Measurements from ENCODE around the gene IGF2BP2. TPM values are rescaled to one million over a fixed set of nuclear protein-coding genes. Genes with fewer than 3 reads are reported as not detected.

IGF2BP2 gene
- polyA plus RNA-seq, 3 donors = 102 to 117 (median 105) TPM

- DNase-seq (ENCODE audit: extremely low read depth in 1 of 11, low read depth in 9 of 11, low spot score in 4 of 11) = peak; percentile 55 to 77 (median 68)
Measured at GRCh38 chr3:185659942-185660921, 164.6 kb downstream of the IGF2BP2 start.

DNA sequence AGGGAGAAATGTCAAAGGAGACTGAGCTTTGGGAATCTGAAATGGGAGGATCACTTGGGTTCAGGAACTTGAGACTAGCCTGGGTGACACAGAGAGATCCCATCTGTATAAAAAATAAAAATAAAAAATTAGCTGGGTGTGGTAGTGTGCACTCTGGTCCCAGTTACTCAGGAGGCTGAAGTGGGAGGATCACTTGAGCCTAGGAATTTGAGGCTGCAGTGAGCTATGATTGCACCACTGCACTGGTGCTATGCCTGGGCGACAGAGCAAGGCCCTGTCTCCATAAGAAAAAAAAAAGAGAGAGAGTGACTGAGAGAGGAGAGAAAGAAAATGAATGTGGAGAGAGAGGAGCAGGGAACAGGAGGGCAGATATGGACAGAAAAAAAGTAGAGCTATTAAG, 165.9 kb downstream of the IGF2BP2 start:
- DNase-seq (ENCODE audit: extremely low read depth in 1 of 11, low read depth in 9 of 11, low spot score in 4 of 11) = no peak

DNA sequence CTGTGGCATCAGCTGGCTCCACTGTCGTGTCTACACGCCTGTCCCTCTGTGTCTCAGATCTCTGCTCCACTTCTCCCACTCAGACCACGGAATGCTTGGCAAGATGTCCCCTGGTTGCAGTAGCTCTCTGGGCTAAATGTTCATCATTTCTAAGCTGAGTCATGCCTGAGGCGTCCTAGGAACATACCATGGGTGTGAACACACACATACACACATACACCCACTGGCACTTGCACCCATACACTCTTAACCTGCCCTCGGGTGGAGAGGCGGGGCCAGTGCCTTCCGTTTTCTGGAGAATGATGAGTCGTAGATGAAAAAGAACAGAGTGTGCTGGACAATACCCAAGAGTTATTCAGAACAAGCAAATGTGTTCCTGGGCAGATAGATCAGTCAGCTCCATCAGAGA, 166.3 kb downstream of the IGF2BP2 start:
- DNase-seq (ENCODE audit: extremely low read depth in 1 of 11, low read depth in 9 of 11, low spot score in 4 of 11) = no peak

- no peak for DNase-seq (ENCODE audit: extremely low read depth in 1 of 11, low read depth in 9 of 11, low spot score in 4 of 11)
Measured at GRCh38 chr3:185657691-185658503, 166.9 kb downstream of the IGF2BP2 start.

- DNase-seq (ENCODE audit: extremely low read depth in 1 of 11, low read depth in 9 of 11, low spot score in 4 of 11) = no peak
Measured at GRCh38 chr3:185657211-185657610, 167.6 kb downstream of the IGF2BP2 start.

DNA sequence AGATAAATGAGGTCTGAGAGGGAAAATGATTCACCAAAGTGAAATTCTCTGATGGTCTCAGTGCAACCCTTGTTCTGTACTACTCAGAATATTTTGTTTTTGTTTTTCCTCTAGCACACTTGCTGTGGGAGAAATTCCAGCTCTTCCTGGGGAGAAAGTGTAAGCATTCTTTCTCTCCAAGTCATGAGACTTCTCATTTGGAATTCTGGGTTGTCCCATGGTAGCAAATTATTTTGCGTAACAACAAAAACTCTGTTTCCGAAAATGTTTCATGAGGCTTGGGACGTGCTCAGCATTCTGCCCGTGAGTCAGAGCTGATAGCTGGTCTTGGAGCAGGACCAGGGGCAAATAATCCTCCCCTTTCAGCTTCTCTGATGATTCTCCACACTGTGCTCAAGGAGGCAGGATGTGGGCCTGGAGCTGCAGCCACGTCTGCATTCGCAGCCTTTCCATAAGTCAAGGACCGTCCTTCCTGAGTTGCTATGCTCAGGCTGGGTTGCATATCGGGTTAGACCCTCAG, 168.5 kb downstream of the IGF2BP2 start:
- DNase-seq (ENCODE audit: extremely low read depth in 1 of 11, low read depth in 9 of 11, low spot score in 4 of 11) = no peak

DNA sequence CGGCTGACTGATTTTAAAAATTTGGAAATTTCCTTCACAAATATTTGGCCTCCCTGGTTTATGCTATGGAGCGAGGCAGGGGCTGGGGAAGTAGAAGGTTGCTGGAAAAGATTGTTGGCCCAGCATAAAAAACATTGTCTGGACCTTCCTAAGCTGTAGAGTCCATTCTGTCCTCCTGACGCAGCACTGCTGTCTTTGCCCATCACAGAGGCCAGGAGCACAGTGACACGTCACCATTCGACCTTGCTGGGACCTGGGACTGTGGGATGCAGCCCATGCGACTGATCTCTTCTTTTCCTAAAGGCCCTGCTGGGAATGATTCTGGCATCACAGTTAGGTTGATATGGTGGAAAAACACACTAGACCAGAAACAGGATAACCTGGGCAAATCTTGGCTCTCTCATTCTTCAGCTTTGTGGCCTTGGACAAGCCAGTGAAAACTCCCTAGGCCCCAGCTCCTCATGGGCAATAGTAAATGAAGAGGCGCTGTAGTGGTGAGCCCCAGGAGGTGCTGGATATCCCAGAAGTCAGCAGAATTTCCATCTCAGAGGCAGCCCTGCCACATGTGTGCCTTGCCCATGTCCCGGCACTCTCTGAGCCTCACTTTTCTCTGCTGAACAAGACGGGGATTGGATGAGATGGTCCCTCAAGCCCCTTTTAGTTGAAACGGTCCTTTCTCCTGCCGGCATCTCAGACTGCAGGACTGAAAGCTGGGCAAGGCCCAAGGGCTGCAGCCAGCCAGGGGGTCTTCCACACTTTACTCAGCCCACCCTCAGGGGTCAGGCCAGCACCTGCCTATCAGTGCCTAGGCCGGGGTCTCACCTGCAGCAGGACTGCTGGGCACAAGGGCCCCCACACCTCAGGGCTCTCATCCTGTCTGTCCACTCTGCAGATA, 169.2 kb downstream of the IGF2BP2 start:
- DNase-seq (ENCODE audit: extremely low read depth in 1 of 11, low read depth in 9 of 11, low spot score in 4 of 11) = no peak

- no peak for DNase-seq (ENCODE audit: extremely low read depth in 1 of 11, low read depth in 9 of 11, low spot score in 4 of 11)
Measured at GRCh38 chr3:185654758-185655145, 170.1 kb downstream of the IGF2BP2 start.

- DNase-seq (ENCODE audit: extremely low read depth in 1 of 11, low read depth in 9 of 11, low spot score in 4 of 11) = no peak
Measured at GRCh38 chr3:185653949-185654757, 170.7 kb downstream of the IGF2BP2 start.

DNA sequence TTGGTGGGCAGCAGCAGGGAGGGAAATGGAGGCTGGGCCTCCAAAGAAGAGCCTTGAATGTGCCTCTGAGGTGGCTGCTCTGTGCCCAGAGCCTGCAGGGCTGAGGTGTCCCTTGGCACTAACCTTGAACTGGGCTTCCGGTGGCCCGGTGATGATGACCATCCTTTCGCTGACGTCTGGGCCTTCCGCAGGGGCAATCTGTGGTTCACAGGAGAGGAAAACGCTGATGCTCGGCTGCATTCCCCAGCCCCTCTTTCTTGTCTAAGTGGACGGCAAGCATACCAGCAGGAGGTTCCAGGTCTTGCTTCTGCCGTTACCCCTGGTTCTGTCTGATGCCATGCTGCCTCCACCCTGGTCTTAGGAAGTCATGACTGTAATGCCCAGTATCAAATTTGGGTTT, 172.9 kb downstream of the IGF2BP2 start:
- no peak for DNase-seq (ENCODE audit: extremely low read depth in 1 of 11, low read depth in 9 of 11, low spot score in 4 of 11)

DNA sequence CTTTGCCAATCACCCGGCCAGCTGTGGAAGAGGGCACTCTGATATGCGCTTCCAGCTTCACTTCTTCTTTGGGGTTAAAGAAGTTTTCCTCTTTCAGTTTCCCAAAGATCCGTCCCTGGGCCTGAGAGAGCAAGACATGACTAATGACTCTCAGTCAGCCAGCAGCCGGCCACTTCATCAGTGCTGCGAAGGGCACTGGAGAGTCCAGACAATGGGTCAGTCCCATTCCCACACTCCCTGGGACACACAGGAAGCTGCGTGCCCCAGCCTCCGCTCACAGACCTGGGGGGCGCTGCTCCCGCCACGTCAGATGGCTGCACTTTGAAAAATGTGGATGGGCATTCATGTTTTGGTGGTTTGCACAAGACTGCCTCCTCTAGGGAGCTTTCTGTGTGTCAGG, 175.4 kb downstream of the IGF2BP2 start:
- DNase-seq (ENCODE audit: extremely low read depth in 1 of 11, low read depth in 9 of 11, low spot score in 4 of 11) = no peak

DNA sequence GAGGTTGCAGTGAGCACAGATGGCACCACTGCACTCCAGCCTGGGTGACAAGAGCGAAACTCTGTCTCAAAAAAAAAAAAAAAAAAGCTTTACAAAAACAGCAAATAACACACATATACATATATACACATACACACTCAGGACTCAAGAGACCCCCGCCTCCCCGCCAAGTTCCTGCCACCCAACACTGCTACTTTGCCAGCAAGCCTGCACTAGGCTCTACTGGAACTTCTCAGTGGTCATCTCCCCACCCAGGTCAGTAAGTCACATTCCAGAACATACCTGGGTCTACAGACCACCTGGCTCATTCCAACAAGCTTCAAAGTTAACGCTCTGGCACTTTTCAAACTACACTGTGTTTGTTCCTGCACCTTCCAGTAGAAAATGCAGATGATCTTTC, 176.4 kb downstream of the IGF2BP2 start:
- no peak for DNase-seq (ENCODE audit: extremely low read depth in 1 of 11, low read depth in 9 of 11, low spot score in 4 of 11)

DNA sequence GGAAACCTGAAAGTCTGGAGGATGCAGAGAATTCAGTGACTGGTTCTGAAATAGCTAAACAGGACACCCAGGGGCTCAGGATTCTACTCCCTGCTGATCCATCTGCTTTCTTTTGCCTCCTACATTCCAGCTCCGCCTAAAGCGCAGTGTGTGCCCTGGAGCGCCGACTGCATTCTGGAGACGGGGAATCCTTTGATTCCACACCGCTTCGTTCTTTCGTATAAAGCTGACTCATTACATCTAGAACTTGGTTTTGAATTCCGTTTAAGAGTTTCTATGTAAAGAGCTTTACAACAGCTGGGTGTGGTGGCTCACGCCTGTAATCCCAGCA, 177.0 kb downstream of the IGF2BP2 start:
- DNase-seq (ENCODE audit: extremely low read depth in 1 of 11, low read depth in 9 of 11, low spot score in 4 of 11) = no peak

- DNase-seq (ENCODE audit: extremely low read depth in 1 of 11, low read depth in 9 of 11, low spot score in 4 of 11) = no peak
Measured at GRCh38 chr3:185647134-185647879, 177.5 kb downstream of the IGF2BP2 start.

DNA sequence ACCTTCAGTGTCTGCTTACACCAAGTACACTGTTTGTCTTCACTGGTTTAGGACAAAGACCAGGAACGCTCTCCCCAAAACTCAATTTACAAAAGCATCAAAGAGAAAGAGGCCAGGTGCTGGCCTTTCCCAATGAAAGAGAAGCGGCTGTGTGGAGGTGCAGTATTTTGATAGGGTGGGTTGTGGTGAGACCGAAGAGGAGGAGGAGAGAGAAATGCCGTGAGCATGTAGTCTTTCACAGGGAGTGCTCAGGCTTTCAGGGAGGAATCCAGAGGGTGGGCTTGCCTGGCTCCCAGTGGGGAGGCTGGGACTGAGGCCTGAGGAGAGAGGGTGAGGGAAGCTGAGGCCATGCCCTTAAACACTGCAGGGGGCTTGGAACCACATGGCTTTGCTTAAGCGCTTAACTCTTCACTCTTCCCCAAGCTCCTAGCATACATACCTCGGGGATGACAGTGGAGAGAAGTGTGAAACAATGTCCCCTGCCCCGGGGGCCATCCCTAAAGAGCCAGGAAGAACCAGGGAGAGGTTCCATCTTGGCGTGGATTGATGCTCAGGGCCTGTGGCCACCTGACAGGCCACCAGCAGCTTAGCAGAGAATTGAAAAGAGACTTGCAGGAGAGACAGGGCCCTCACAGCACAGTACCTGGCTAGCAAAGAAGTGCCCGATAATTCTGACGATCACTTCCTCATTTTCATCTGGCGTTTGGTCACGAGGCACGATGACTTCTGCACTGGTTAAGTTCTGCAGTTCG, 178.3 kb downstream of the IGF2BP2 start:
- no peak for DNase-seq (ENCODE audit: extremely low read depth in 1 of 11, low read depth in 9 of 11, low spot score in 4 of 11)

GRCh38 chr3:185645596-185646381, 179.1 kb downstream of the IGF2BP2 start:
- no peak for DNase-seq (ENCODE audit: extremely low read depth in 1 of 11, low read depth in 9 of 11, low spot score in 4 of 11)
